ENCODE measurements around the gene LRRC27. TPM values are rescaled to one million over a fixed set of nuclear protein-coding genes. Genes with fewer than 3 reads are reported as not detected.
"Not testable (repeated sequence)": the region's sequence is repeated elsewhere in the genome, so short reads cannot be mapped to it uniquely, and the experiment has no call there.

LRRC27 gene
- total RNA-seq, 1 donor: 12.0 TPM

DNA sequence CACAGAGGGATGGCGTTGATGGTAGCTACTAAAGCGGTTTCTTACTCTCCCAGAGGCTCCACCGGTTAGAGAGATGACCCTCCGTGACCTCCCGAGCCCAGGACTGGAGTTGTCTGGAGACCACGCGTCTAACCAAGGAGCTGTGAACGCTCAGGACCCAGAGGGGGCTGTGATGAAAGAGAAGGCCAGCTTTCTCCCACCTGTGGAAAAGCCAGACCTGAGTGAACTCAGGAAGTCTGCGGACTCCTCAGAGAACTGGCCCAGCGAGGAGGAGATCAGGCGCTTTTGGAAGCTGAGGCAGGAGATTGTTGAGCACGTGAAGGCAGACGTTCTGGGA, 15.9 kb downstream of the LRRC27 start:
- no peak overlapping the region for H3K4me3 ChIP-seq (ENCODE audit: low read depth, low read length)
- no peak for DNase-seq (ENCODE audit: low read depth)
- TF ChIP-seq, protein P1, sequence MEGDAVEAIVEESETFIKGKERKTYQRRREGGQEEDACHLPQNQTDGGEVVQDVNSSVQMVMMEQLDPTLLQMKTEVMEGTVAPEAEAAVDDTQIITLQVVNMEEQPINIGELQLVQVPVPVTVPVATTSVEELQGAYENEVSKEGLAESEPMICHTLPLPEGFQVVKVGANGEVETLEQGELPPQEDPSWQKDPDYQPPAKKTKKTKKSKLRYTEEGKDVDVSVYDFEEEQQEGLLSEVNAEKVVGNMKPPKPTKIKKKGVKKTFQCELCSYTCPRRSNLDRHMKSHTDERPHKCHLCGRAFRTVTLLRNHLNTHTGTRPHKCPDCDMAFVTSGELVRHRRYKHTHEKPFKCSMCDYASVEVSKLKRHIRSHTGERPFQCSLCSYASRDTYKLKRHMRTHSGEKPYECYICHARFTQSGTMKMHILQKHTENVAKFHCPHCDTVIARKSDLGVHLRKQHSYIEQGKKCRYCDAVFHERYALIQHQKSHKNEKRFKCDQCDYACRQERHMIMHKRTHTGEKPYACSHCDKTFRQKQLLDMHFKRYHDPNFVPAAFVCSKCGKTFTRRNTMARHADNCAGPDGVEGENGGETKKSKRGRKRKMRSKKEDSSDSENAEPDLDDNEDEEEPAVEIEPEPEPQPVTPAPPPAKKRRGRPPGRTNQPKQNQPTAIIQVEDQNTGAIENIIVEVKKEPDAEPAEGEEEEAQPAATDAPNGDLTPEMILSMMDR (IDR thresholded peaks at IDR 0.05; ENCODE audit: insufficient read depth, low read length): no peak

DNA sequence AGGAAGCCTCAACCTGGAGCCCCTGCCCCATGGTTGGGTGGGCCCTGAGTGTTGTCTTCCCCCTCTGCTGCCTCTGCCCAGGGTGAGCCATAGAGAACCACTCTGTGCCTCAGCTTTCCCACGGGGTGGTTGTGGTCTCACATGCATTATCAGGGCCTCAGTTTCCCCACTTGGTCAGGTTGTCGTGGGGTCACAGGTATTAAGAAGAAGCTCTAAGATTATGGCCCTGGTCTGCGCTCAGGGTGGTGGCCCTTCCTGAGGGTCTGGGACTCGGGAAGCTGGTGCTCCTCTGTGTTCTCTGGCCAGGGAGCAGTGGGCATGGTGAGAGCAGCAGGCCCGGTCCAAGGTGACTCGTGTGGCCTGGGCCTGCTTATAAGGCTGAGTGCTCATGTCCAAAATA, 17.8 kb downstream of the LRRC27 start:
- DNase-seq (ENCODE audit: low read depth): no peak
- no peak overlapping the region for H3K4me3 ChIP-seq (ENCODE audit: low read depth, low read length)
- TF ChIP-seq, protein P1 (IDR thresholded peaks at IDR 0.05; ENCODE audit: insufficient read depth, low read length): no peak

DNA sequence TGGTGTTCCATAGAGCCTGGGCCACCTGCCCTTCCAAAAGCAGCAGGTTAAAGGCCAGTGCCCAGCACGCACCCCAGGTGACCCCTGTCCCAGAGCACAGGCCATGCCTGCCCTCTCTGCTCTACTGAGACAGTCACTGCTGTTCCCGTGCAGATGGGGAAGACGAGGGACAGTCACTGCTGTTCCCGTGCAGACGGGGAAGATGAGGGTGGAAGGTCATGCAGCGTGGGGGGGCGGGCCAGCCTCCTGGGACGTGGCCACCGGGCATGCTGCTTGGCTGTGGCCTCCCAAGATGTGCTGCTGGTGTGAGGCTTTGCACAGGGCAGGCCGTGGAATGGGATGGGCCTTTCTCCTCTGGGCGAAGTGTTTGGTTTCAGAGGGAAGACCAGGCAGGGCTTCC, 18.4 kb downstream of the LRRC27 start:
- H3K4me3 ChIP-seq (ENCODE audit: low read depth, low read length): no peak overlapping the region
- TF ChIP-seq, protein P1 (IDR thresholded peaks at IDR 0.05; ENCODE audit: insufficient read depth, low read length): no peak
- no peak for DNase-seq (ENCODE audit: low read depth)

DNA sequence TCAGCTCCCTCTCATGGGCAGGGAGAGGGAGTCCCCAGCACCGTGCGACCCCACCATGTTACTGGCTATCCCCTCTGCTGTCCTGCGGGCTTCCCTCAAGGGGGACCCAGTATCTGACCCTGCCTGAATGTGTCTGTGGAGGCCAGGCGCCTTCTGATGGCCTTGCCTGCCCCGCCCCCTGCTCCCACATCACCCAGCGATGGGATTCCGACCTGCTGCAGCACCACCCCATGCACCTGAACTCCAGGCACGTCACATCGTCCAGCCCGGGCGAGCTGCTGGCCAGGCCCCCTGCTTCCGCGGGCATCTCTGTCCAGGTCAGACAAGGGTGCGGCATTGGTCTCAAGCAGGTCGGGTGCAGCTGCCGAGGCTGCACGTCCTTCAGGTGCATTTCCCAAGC, 19.0 kb downstream of the LRRC27 start:
- no peak for DNase-seq (ENCODE audit: low read depth)

DNA sequence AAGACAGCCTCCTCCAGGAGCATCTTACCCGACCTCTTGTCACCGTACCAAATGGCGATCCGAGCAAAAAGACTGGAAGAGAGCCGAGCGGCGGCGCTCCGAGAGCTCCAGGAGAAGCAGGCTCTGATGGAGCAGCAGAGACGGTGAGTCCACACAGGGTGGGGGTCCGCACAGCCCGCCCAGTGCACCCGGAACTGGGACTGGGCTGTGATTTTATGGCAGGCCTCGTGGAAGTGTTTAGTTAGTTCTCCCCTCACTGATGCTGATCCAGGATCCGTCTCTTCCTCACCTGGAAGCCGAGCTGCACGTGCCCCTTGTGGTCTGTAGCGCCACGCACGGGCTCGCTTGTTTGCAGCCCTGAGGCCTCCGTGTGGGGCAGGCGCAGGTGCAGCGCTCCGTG, 19.6 kb downstream of the LRRC27 start:
- no peak for DNase-seq (ENCODE audit: low read depth)
- TF ChIP-seq, protein P1 (IDR thresholded peaks at IDR 0.05; ENCODE audit: insufficient read depth, low read length): no peak
- no peak overlapping the region for H3K4me3 ChIP-seq (ENCODE audit: low read depth, low read length)

More for the DNA sequence above, 19.0 kb downstream of the LRRC27 start:
- H3K4me3 ChIP-seq (ENCODE audit: low read depth, low read length): no peak overlapping the region
- TF ChIP-seq, protein P1 (IDR thresholded peaks at IDR 0.05; ENCODE audit: insufficient read depth, low read length): no peak

DNA sequence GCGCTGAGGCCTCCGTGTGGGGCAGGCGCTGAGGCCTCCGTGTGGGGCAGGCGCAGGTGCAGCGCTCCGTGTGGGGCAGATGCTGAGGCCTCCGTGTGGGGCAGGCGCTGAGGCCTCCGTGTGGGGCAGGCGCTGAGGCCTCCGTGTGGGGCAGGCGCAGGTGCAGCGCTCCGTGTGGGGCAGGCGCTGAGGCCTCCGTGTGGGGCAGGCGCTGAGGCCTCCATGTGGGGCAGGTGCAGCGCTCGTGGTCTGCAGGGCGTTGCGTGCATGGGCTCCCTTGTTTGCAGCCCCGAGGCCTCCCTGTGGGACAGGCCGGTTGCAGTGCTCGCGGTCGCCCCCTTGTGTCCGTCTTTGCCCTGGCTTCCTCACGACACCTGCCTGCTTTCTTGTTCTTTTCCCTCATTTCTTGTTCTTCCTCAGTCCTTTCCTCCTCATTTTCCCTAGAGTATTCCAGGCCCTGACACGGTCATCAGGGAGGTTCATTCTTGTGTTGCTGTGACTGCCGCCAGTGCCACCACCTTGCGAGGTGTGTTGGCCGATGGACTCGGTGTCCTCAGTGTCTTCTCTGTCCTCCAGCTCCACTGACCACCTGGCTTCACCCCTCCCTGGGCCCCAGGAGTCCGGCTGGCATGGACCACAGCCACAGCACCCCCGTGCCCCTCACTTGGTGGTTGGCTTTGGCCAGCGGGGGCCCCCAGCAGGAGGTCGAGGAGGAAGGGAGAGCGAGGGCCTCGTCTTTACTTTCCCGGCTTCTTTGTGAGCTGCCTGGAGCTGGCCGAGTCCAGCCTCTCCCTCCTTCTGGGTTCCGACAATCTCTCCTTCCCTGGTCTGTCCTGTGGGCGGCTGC, 20.7 kb downstream of the LRRC27 start:
- TF ChIP-seq, protein P1 (IDR thresholded peaks at IDR 0.05; ENCODE audit: insufficient read depth, low read length): peak; percentile 84
- not testable (repeated sequence) for H3K4me3 ChIP-seq (ENCODE audit: low read depth, low read length)
- peak; percentile 61 for DNase-seq (ENCODE audit: low read depth)
